Upper lobe of left lung (tissue), 6 donors: ENCODE data around the gene DNAH3. TPM values are rescaled to one million over a fixed set of nuclear protein-coding genes. Genes with fewer than 3 reads are reported as not detected.
A peak's percentile ranks its signal among the peaks of the same experiment; 100 is the strongest.
"Not testable (repeated sequence)": the region's sequence is repeated elsewhere in the genome, so short reads cannot be mapped to it uniquely, and the experiment has no call there.

ENCODE experiments used
- ATAC-seq, 2 donors: fragments of 200-7000 bp; cut with Tn5 transposase; one replicate each; pipeline ENCODE4 v1.9.1; 2022; ENCODE audit warnings: mild to moderate bottlenecking in 2 of 2, moderate library complexity in 2 of 2; ENCODE audit not compliant: low FRiP score in 2 of 2
- DNase-seq, 2 donors: peaks; one replicate each; pipeline ENCODE4 v3.0.0-alpha.2; 2019 to 2020
- H3K27ac ChIP-seq, 4 donors: fragments of 200-600 bp; sonication (generic); one replicate each; pipeline ENCODE4 v1.5.1; 2016 to 2019
- H3K27me3 ChIP-seq, 4 donors: fragments of 200-600 bp; sonication (generic); one replicate each; pipeline ENCODE4 v1.5.1; 2017 to 2019
- H3K36me3 ChIP-seq, 4 donors: fragments of 200-600 bp; sonication (generic); one replicate each; pipeline ENCODE4 v1.5.1; 2016 to 2019
- H3K4me1 ChIP-seq, 4 donors: fragments of 200-600 bp; sonication (generic); one replicate each; pipeline ENCODE4 v1.5.1; 2018 to 2019
- H3K4me3 ChIP-seq, 4 donors: fragments of 200-600 bp; sonication (generic); one replicate each; pipeline ENCODE4 v1.5.1; 2017 to 2019; ENCODE audit warnings: mild to moderate bottlenecking in 2 of 4, moderate library complexity in 1 of 4
- H3K9me3 ChIP-seq, 4 donors: fragments of 200-600 bp; sonication (generic); one replicate each; pipeline ENCODE4 v1.5.1; 2018 to 2019
- EP300 ChIP-seq, 4 donors: sonication (generic); formaldehyde crosslinking; IDR thresholded peaks; one replicate each; pipeline ENCODE4 v1.5.1; 2017; ENCODE audit warnings: antibody characterized with exemption in 4 of 4, control low read depth in 2 of 4
- POLR2A ChIP-seq, 4 donors: fragments of 450-650 bp; IDR thresholded peaks; one replicate each; pipeline ENCODE4 v1.5.1; 2016 to 2017; ENCODE audit warnings: antibody characterized with exemption in 4 of 4, mild to moderate bottlenecking in 2 of 4
- POLR2AphosphoS5 ChIP-seq, 2 donors: sonication (generic); formaldehyde crosslinking; IDR thresholded peaks; one replicate each; pipeline ENCODE4 v1.5.1; 2017; ENCODE audit warnings: antibody characterized with exemption in 2 of 2
- WGBS, 2 donors: methylation state at CpG; one replicate each; pipeline ENCODE4 v1.1.5; 2017 to 2018; 5-methylcytosine and 5-hydroxymethylcytosine counted together
- total RNA-seq, 6 donors: library from RNA; depleted of rRNA in 4 of 6; stranded (reverse); fragments of >200 nt in 4 of 6; gene quantifications; one replicate each; pipeline versions ENCODE4 v1.1.0 to v1.2.1, GENCODE V29; 2016 to 2021
- TF ChIP-seq, protein P1 (sequence below), 6 experiments: fragments of 450-650 bp in 4 of 6; fragments of 200-600 bp in 2 of 6; sonication (generic) in 2 of 6; IDR thresholded peaks; one replicate each; pipeline ENCODE4 v1.5.1; 2016 to 2019; ENCODE audit warnings: antibody characterized with exemption in 6 of 6
- donor health status: DM: no; HTN: no; CAD: no; lungs with moderate emphysema.
- donor health status: DM: no; HTN: yes; CAD: no; lungs with severe emphysema.

DNAH3 gene
- total RNA-seq, 6 donors from 2014 or later, result 0.23 to 48.1 (median 4.8) TPM

GRCh38 chr16:20987049-20987448 is 163.6 kb downstream of the DNAH3 start:
- Histone ChIP-seq H3K9me3 (no peaks in the 10 kb centered on the region), H3K4me1 (no peaks in the 10 kb centered on the region), H3K4me3 (no peak overlapping the region), H3K27me3 (no peaks in the 10 kb centered on the region), H3K36me3 (no peaks in the 10 kb centered on the region), H3K27ac (no peak overlapping the region)
- WGBS, 2 donors, result 77 to 83% methylated on average over 5 of the region's 5 CpGs
- TF ChIP-seq EP300 (IDR thresholded peaks at IDR 0.05) (no peak), POLR2A (IDR thresholded peaks at IDR 0.05) (no peak), POLR2AphosphoS5 (IDR thresholded peaks at IDR 0.05) (no peak)
- TF ChIP-seq, protein P1, sequence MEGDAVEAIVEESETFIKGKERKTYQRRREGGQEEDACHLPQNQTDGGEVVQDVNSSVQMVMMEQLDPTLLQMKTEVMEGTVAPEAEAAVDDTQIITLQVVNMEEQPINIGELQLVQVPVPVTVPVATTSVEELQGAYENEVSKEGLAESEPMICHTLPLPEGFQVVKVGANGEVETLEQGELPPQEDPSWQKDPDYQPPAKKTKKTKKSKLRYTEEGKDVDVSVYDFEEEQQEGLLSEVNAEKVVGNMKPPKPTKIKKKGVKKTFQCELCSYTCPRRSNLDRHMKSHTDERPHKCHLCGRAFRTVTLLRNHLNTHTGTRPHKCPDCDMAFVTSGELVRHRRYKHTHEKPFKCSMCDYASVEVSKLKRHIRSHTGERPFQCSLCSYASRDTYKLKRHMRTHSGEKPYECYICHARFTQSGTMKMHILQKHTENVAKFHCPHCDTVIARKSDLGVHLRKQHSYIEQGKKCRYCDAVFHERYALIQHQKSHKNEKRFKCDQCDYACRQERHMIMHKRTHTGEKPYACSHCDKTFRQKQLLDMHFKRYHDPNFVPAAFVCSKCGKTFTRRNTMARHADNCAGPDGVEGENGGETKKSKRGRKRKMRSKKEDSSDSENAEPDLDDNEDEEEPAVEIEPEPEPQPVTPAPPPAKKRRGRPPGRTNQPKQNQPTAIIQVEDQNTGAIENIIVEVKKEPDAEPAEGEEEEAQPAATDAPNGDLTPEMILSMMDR (IDR thresholded peaks at IDR 0.05), result no peak
- DNase-seq, result no peak
- no peak for ATAC-seq

DNA sequence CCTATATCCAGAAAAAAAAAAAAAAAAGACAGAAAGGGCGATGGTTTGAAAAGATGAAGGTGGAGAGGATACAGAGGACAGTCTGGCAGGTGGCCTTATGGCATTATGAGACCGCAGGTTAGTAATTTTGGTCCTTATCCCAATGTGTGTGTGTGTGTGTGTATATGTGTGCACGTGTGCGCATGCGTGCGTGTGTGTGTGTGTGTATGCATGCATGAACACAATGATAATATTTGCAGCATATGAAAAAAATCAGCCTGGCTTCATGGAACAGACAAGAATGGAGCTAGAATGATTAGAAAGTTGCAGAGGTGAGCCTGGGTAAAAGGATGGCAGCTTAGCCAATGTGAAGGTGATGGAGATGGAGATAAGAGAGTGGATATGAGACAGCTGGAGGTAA is 166.6 kb downstream of the DNAH3 start:
- H3K4me1 ChIP-seq, result no peaks in the 10 kb centered on the region
- H3K27me3 ChIP-seq, result no peaks in the 10 kb centered on the region
- H3K9me3 ChIP-seq, result no peaks in the 10 kb centered on the region
- WGBS, 2 donors, result 82 to 91% methylated on average over 6 of the region's 6 CpGs
- no peak overlapping the region for H3K4me3 ChIP-seq
- ATAC-seq (no peak), DNase-seq (no peak)
- H3K36me3 ChIP-seq, result no peaks in the 10 kb centered on the region
- H3K27ac ChIP-seq, result no peak overlapping the region
- TF ChIP-seq POLR2AphosphoS5 (IDR thresholded peaks at IDR 0.05) (no peak), POLR2A (IDR thresholded peaks at IDR 0.05) (no peak), EP300 (IDR thresholded peaks at IDR 0.05) (no peak)
- TF ChIP-seq, protein P1 (IDR thresholded peaks at IDR 0.05), result no peak

DNA sequence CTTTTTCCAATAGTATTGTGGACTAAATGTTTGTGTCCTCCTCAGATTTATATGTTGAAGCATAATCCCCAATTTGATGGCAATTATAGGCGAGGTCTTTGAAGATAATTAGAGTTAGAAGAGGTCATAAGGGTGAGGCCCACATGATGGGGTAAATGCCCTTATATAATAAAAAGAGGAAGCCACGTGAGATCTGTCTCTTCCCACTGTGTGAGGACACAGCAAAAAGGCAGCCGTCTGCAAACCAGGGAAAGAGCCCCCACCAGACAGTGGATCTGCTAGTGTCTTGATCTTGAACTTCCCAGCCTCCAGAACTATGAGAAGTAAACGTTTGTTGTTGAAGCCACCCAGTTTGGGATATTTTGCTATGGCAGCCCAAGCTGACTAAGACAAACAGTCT is 174.1 kb downstream of the DNAH3 start:
- Histone ChIP-seq H3K4me3 (no peak overlapping the region), H3K27me3 (no peaks in the 10 kb centered on the region), H3K9me3 (no peaks in the 10 kb centered on the region), H3K36me3 (no peaks in the 10 kb centered on the region), H3K27ac (no peak overlapping the region), H3K4me1 (no peaks in the 10 kb centered on the region)
- ATAC-seq (no peak), DNase-seq (no peak)
- TF ChIP-seq, protein P1 (IDR thresholded peaks at IDR 0.05), result no peak
- TF ChIP-seq POLR2AphosphoS5 (IDR thresholded peaks at IDR 0.05) (no peak), POLR2A (IDR thresholded peaks at IDR 0.05) (no peak), EP300 (IDR thresholded peaks at IDR 0.05) (no peak)
- 63 to 78% methylated on average over 4 of the region's 4 CpGs for WGBS, 2 donors

GRCh38 chr16:20973201-20973600 is 177.4 kb downstream of the DNAH3 start:
- H3K9me3 ChIP-seq, ATAC-seq, DNase-seq, H3K4me1 ChIP-seq, H3K4me3 ChIP-seq, H3K27ac ChIP-seq, H3K27me3 ChIP-seq, H3K36me3 ChIP-seq: not testable (repeated sequence)
- 84 to 95% methylated on average over 4 of the region's 4 CpGs for WGBS, 2 donors

- H3K9me3 ChIP-seq, result no peaks in the 10 kb centered on the region
- H3K36me3 ChIP-seq, result no peaks in the 10 kb centered on the region
- peak in 1 of 2 donors; percentile 19 for ATAC-seq
- H3K27ac ChIP-seq, result no peak overlapping the region
- TF ChIP-seq POLR2AphosphoS5 (IDR thresholded peaks at IDR 0.05) (no peak), EP300 (IDR thresholded peaks at IDR 0.05) (no peak), POLR2A (IDR thresholded peaks at IDR 0.05) (no peak)
- TF ChIP-seq, protein P1 (IDR thresholded peaks at IDR 0.05), result no peak
- H3K27me3 ChIP-seq, result no peaks in the 10 kb centered on the region
- H3K4me3 ChIP-seq, result no peak overlapping the region
- DNase-seq, result no peak
- H3K4me1 ChIP-seq, result no peaks in the 10 kb centered on the region
- WGBS, 2 donors, result 79 to 83% methylated on average over 7 to 8 of the region's 8 CpGs
Observed at GRCh38 chr16:20971401-20971800, 179.2 kb downstream of the DNAH3 start.
